ENCODE results near the gene PDP2. TPM values are rescaled to one million over a fixed set of nuclear protein-coding genes. Genes with fewer than 3 reads are reported as not detected.

Gene PDP2
- total and polyA plus RNA-seq, 2 donors (not counting 3 experiments of a cell fraction or from before 2014, with no cell fraction given), result 4.4 to 9.3 TPM

- no peak for FAIRE-seq
- intact Hi-C loops (cut with micrococcal nuclease), result no loop called here
- DNase-seq (ENCODE audit: low read depth, low spot score), result no peak
- no peak overlapping the region for H2AFZ ChIP-seq (ENCODE audit: low read depth, low read length)
- dilution Hi-C loops (cut with MboI; ENCODE audit: extremely low pct_ligation_motif_present, low sequenced_read_pairs), result no loop called here
- no TSS peak for BruUV-seq (replicated peaks)
- TF ChIP-seq MYC (IDR thresholded peaks at IDR 0.05; ENCODE audit: low read depth, low read length), result no peak
- TF ChIP-seq POLR2AphosphoS5 (IDR thresholded peaks at IDR 0.05; ENCODE audit: insufficient read depth, low read depth, low read length), result no peak
- no peak for TF ChIP-seq GATA2 (IDR thresholded peaks at IDR 0.05; ENCODE audit: insufficient read depth, insufficient read length, low read depth, low read length)
- no peak for TF ChIP-seq CTCF (IDR thresholded peaks at IDR 0.05; ENCODE audit: extremely low read depth in 1 of 2, insufficient read depth in 1 of 2, low read depth in 1 of 2, low read length in 2 of 2)
- no peak for TF ChIP-seq EZH2 (IDR thresholded peaks at IDR 0.05; ENCODE audit: borderline replicate concordance, low read depth, low read length, severe bottlenecking)
- TF ChIP-seq MAX (IDR thresholded peaks at IDR 0.05; ENCODE audit: insufficient read depth, insufficient read length), result no peak
- no peak for TF ChIP-seq POLR2A (IDR thresholded peaks at IDR 0.05; ENCODE audit: low read depth, low read length)
- TF ChIP-seq FOS (IDR thresholded peaks at IDR 0.05; ENCODE audit: borderline replicate concordance, insufficient read depth, low read length), result no peak
- H3K9me3 ChIP-seq (replicated peaks; ENCODE audit: control insufficient read depth, insufficient read depth, low read length), result no peaks in the 10 kb centered on the region
- ChIA-PET POLR2A (no interaction called here), CTCF (interaction anchor here (0.6 to 3.5 kb wide), 5 partner anchors 14 to 179 kb away, joined by 3 to 36 read pairs (median 3); partner anchors contain the start of gene NAE1)
- no peak overlapping the region for H3K4me3 ChIP-seq (replicated peaks in 1 of 3; ENCODE audit: insufficient read depth in 1 of 3, low read depth in 1 of 3, low read length in 3 of 3)
- H3K27ac ChIP-seq (ENCODE audit: insufficient read depth, low read depth, low read length), result no peak overlapping the region
- no peak overlapping the region for H3K9ac ChIP-seq (replicated peaks; ENCODE audit: extremely low read depth, insufficient read depth, low read length)
- H3K36me3 ChIP-seq (ENCODE audit: control insufficient read depth in 2 of 2, extremely low read depth in 1 of 2, insufficient read depth in 2 of 2, low read length in 2 of 2), result no peaks in the 10 kb centered on the region
- H3K4me2 ChIP-seq (ENCODE audit: insufficient read depth, low read length), result no peak overlapping the region
- H3K27me3 ChIP-seq (ENCODE audit: control insufficient read depth in 2 of 2, insufficient read depth in 2 of 2, low read length in 2 of 2), result peaks cover 47 to 50% of the 10 kb centered on the region in 2 experiments
- no peaks in the 10 kb centered on the region for H3K79me2 ChIP-seq (ENCODE audit: control insufficient read depth, insufficient read depth, low read length)
- no peaks in the 10 kb centered on the region for H3K9me1 ChIP-seq (replicated peaks; ENCODE audit: control insufficient read depth, extremely low read depth, insufficient read depth, low read length)
- peaks cover 2% of the 10 kb centered on the region for H3K4me1 ChIP-seq (ENCODE audit: control insufficient read depth, extremely low read depth, insufficient read depth, low read length)
- no peaks in the 10 kb centered on the region for H4K20me1 ChIP-seq (replicated peaks; ENCODE audit: control insufficient read depth, extremely low read depth, insufficient read depth, low read length)
Observed at GRCh38 chr16:66844009-66844341, 36.3 kb upstream of the PDP2 start.
